H1 (cell line): ENCODE results near the gene TUBA8. TPM values are rescaled to one million over a fixed set of nuclear protein-coding genes. Genes with fewer than 3 reads are reported as not detected.
"Not testable (repeated sequence)": the region's sequence is repeated elsewhere in the genome, so short reads cannot be mapped to it uniquely, and the experiment has no call there.

Experiments used
- CTCF ChIA-PET: fragments of 300-600 bp; sonication (Branson Sonifier 250); formaldehyde crosslinking; loops from one replicate; lab custom pipeline; 2021; ENCODE audit not compliant: partially characterized antibody; lab: Charles Lee
- POLR2A ChIA-PET: fragments of 300-600 bp; sonication (Branson Sonifier 250); formaldehyde crosslinking; loops from one replicate; lab custom pipeline; 2021; ENCODE audit warnings: inconsistent platforms; ENCODE audit not compliant: partially characterized antibody; lab: Charles Lee
- DNase-seq, 2 experiments: peaks; one replicate each; pipeline versions ENCODE4 v3.0.0 to v3.0.0-alpha.2; 2010 to 2022; ENCODE audit warnings: low spot score in 2 of 2, low read depth in 1 of 2, mixed read lengths in 1 of 2
- FAIRE-seq: peaks from 2 replicates; lab custom pipeline; 2011; peaks lifted over from hg19 to GRCh38; lab: Jason Lieb, UNC
- H2AFZ ChIP-seq: 2 replicates; pipeline ENCODE4 v1.8.1; 2012; ENCODE audit warnings: low read length, inconsistent platforms
- H2AK5ac ChIP-seq: 2 replicates; pipeline ENCODE4 v1.6.1; 2013; ENCODE audit warnings: low read depth, low read length
- H2BK120ac ChIP-seq: replicated peaks from 2 replicates; pipeline ENCODE3; 2013; ENCODE audit warnings: low read depth, low read length, inconsistent platforms
- H2BK12ac ChIP-seq: 2 replicates; pipeline ENCODE4 v1.6.1; 2013; ENCODE audit warnings: low read depth, low read length
- H2BK15ac ChIP-seq: 2 replicates; pipeline ENCODE4 v1.6.1; 2013; ENCODE audit warnings: low read length
- H2BK20ac ChIP-seq: 2 replicates; pipeline ENCODE4 v1.6.1; 2013; ENCODE audit warnings: low read length
- H2BK5ac ChIP-seq: 2 replicates; pipeline ENCODE4 v1.6.1; 2013; ENCODE audit warnings: low read depth, low read length
- H3K14ac ChIP-seq: 2 replicates; pipeline ENCODE4 v1.6.1; 2013; ENCODE audit warnings: inconsistent platforms; ENCODE audit not compliant: insufficient read length
- H3K18ac ChIP-seq: 2 replicates; pipeline ENCODE4 v1.6.1; 2013; ENCODE audit warnings: low read length; ENCODE audit errors: extremely low read depth
- H3K23ac ChIP-seq: 2 replicates; pipeline ENCODE4 v1.6.1; 2013; ENCODE audit warnings: inconsistent platforms; ENCODE audit not compliant: insufficient read length
- H3K23me2 ChIP-seq: 2 replicates; pipeline ENCODE4 v1.6.1; 2013; ENCODE audit warnings: low read depth, low read length
- H3K27ac ChIP-seq: 2 replicates; pipeline ENCODE4 v1.6.1; 2011; ENCODE audit warnings: low read depth, low read length, inconsistent platforms
- H3K27me3 ChIP-seq, 4 experiments: replicated peaks in 1 of 4; 1 replicate in 1 of 4; 2 replicates in 3 of 4; pipeline versions ENCODE4 v1.6.1 to v1.8.1; 2011 to 2013; ENCODE audit warnings: low read length in 3 of 4, mild to moderate bottlenecking in 3 of 4, inconsistent platforms in 2 of 4, mixed read lengths in 2 of 4, moderate library complexity in 1 of 4; ENCODE audit not compliant: control insufficient read depth in 3 of 4, insufficient read depth in 3 of 4; ENCODE audit errors: extremely low read depth in 1 of 4
- H3K36me3 ChIP-seq, 4 experiments: 2 replicates each; pipeline versions ENCODE4 v1.6.1 to v1.8.1; 2011 to 2013; ENCODE audit warnings: mild to moderate bottlenecking in 4 of 4, low read length in 3 of 4, moderate library complexity in 2 of 4, control low read depth in 1 of 4, inconsistent platforms in 1 of 4; ENCODE audit not compliant: insufficient read depth in 4 of 4, control insufficient read depth in 2 of 4
- H3K4ac ChIP-seq: replicated peaks from 2 replicates; pipeline ENCODE3; 2013; ENCODE audit warnings: low read length, low read depth, mixed read lengths, inconsistent platforms; ENCODE audit not compliant: insufficient read length
- H3K4me1 ChIP-seq, 4 experiments: replicated peaks in 1 of 4; 1 replicate in 1 of 4; 2 replicates in 3 of 4; pipeline versions ENCODE4 v1.6.1 to v1.8.1; 2011 to 2013; ENCODE audit warnings: low read length in 3 of 4, inconsistent platforms in 2 of 4, mixed read lengths in 1 of 4; ENCODE audit not compliant: insufficient read depth in 4 of 4, control insufficient read depth in 3 of 4
- H3K4me2 ChIP-seq, 2 experiments: 2 replicates each; pipeline versions ENCODE4 v1.6.1 to v1.8.1; 2011 to 2013; ENCODE audit warnings: low read depth in 2 of 2, low read length in 2 of 2, control low read depth in 1 of 2, inconsistent platforms in 1 of 2, mild to moderate bottlenecking in 1 of 2; ENCODE audit not compliant: insufficient read depth in 1 of 2
- H3K4me3 ChIP-seq, 4 experiments: fragments of 200-600, 300-600 bp in 1 of 4; sonication (generic), shearing (Covaris generic), sonication (Bioruptor Twin) in 1 of 4; 2 replicates each; pipeline versions ENCODE4 v1.5.1 to v1.8.1; 2011 to 2016; ENCODE audit warnings: low read length in 4 of 4, low read depth in 3 of 4, control low read depth in 2 of 4, inconsistent platforms in 2 of 4, mild to moderate bottlenecking in 2 of 4, mixed read lengths in 1 of 4, moderate library complexity in 1 of 4; ENCODE audit not compliant: insufficient read depth in 2 of 4; ENCODE audit errors: extremely low read depth in 1 of 4
- H3K56ac ChIP-seq: replicated peaks from 2 replicates; pipeline ENCODE3; 2013; ENCODE audit warnings: low read depth, mild to moderate bottlenecking, mixed read lengths, low read length, inconsistent platforms; ENCODE audit not compliant: insufficient read length
- H3K79me1 ChIP-seq: 2 replicates; pipeline ENCODE4 v1.6.1; 2013; ENCODE audit warnings: low read depth, low read length, control low read depth
- H3K79me2 ChIP-seq, 2 experiments: 2 replicates each; pipeline versions ENCODE4 v1.6.1 to v1.8.1; 2012 to 2013; ENCODE audit warnings: low read length in 2 of 2, mild to moderate bottlenecking in 2 of 2, inconsistent platforms in 1 of 2; ENCODE audit not compliant: insufficient read depth in 2 of 2, control insufficient read depth in 1 of 2
- H3K9ac ChIP-seq, 4 experiments: replicated peaks in 1 of 4; 1 replicate in 1 of 4; 2 replicates in 3 of 4; pipeline versions ENCODE4 v1.6.1 to v1.8.1; 2011 to 2013; ENCODE audit warnings: low read depth in 3 of 4, low read length in 3 of 4, control low read depth in 2 of 4, mild to moderate bottlenecking in 2 of 4, moderate library complexity in 2 of 4, inconsistent platforms in 1 of 4; ENCODE audit errors: extremely low read depth in 1 of 4
- H3K9me3 ChIP-seq, 2 experiments: 2 replicates each; pipeline versions ENCODE4 v1.6.1 to v1.8.1; 2012 to 2013; ENCODE audit warnings: mild to moderate bottlenecking in 2 of 2, moderate library complexity in 2 of 2, control low read depth in 1 of 2, inconsistent platforms in 1 of 2, low read depth in 1 of 2, low read length in 1 of 2, mixed read lengths in 1 of 2; ENCODE audit not compliant: insufficient read depth in 2 of 2
- H4K20me1 ChIP-seq, 2 experiments: replicated peaks in 1 of 2; 2 replicates each; pipeline versions ENCODE3 to v1.8.1; 2011 to 2013; ENCODE audit warnings: inconsistent platforms in 2 of 2, low read length in 2 of 2, mild to moderate bottlenecking in 1 of 2; ENCODE audit not compliant: insufficient read depth in 2 of 2, control insufficient read depth in 1 of 2
- H4K5ac ChIP-seq: 2 replicates; pipeline ENCODE4 v1.6.1; 2013; ENCODE audit warnings: low read length, low read depth, mixed read lengths, inconsistent platforms; ENCODE audit not compliant: insufficient read length
- H4K8ac ChIP-seq: 2 replicates; pipeline ENCODE4 v1.8.0; 2013; ENCODE audit warnings: mild to moderate bottlenecking, moderate library complexity, low read length, inconsistent platforms; ENCODE audit not compliant: insufficient read depth; ENCODE audit errors: extremely low read depth
- H4K91ac ChIP-seq: replicated peaks from 2 replicates; pipeline ENCODE3; 2013; ENCODE audit warnings: low read length, mixed read lengths, inconsistent platforms; ENCODE audit not compliant: insufficient read length
- WGBS, 2 experiments: shearing (Covaris generic) in 1 of 2; methylation state at CpG; one replicate each; pipeline versions ENCODE4 v1.1.6 to v1.1.7; 2013 to 2015; ENCODE audit warnings: low lambda C conversion rate in 2 of 2, mixed read lengths in 2 of 2, inconsistent platforms in 1 of 2, low coverage in 1 of 2, missing lambda C conversion rate in 1 of 2; ENCODE audit not compliant: insufficient replicate concordance in 2 of 2, insufficient coverage in 1 of 2, insufficient read length in 1 of 2; ENCODE audit errors: extremely low coverage in 1 of 2, missing lambda C conversion rate in 1 of 2; 5-methylcytosine and 5-hydroxymethylcytosine counted together
- polyA plus RNA-seq, 7 experiments: library from polyadenylated mRNA; depleted of rRNA in 3 of 7; stranded (reverse) in 5 of 7; unstranded in 2 of 7; fragments of >200 nt in 5 of 7; fragments of 200-250 nt in 2 of 7; gene quantifications; 1 replicate in 5 of 7; 2 replicates in 1 of 7; 4 replicates in 1 of 7; pipeline versions ENCODE4 v1.2.1 to v1.2.3, GENCODE V29; 2011 to 2013; ENCODE audit warnings: missing spikeins in 2 of 7, mixed read lengths in 2 of 7
- total RNA-seq: library from RNA; stranded (reverse); fragmentation: NEBNext Ultra II Directional; extraction: Animal tissue kit (Norgen Biotek cat#: 25700); gene quantifications from 2 replicates; pipeline ENCODE4 v1.2.1, GENCODE V29; 2021

Gene TUBA8
- total and polyA plus RNA-seq, 2 of the 8 experiments (the other 6 are each of a cell fraction or from before 2014, with no cell fraction given) = 1.0 to 4.0 TPM

GRCh38 chr22:18105981-18106380, 4.6 kb upstream of the TUBA8 start:
- WGBS, 2 experiments = 91% methylated on average over 6 of the region's 7 CpGs; no CpG with 5 or more reads in 1 of the 2 experiments
- H4K5ac ChIP-seq, H3K56ac ChIP-seq, H4K20me1 ChIP-seq, H3K23me2 ChIP-seq, H3K4ac ChIP-seq, H2BK120ac ChIP-seq, H2BK12ac ChIP-seq, H3K23ac ChIP-seq, H3K4me3 ChIP-seq, H2AK5ac ChIP-seq, H3K9ac ChIP-seq, H2BK5ac ChIP-seq, H2BK20ac ChIP-seq, H3K79me2 ChIP-seq, H3K27ac ChIP-seq, H3K79me1 ChIP-seq, H4K91ac ChIP-seq, H3K18ac ChIP-seq, H3K36me3 ChIP-seq, DNase-seq, H3K14ac ChIP-seq, H3K4me2 ChIP-seq, H3K4me1 ChIP-seq, H2AFZ ChIP-seq, FAIRE-seq, H4K8ac ChIP-seq: not testable (repeated sequence)
- peaks cover 8 to 22% (median 18%) of the 10 kb centered on the region in 4 experiments for H3K27me3 ChIP-seq
- CTCF ChIA-PET = interaction anchor here (1.0 to 1.7 kb wide), 3 partner anchors 13 to 31 kb away, joined by 3 to 4 read pairs (median 3); no protein-coding TSS in a partner anchor
- H3K9me3 ChIP-seq = peaks cover 7 to 15% of the 10 kb centered on the region in 2 experiments
- 0 out of 2 replicates have a peak overlapping the region, but pooled peaks have one; percentile 19 for H2BK15ac ChIP-seq
- POLR2A ChIA-PET = interaction anchor here (1.7 kb wide), 1 partner anchor 11 kb away, joined by 5 read pairs; no protein-coding TSS in a partner anchor
